Measurements from ENCODE around the gene BAIAP2L1.
A peak's percentile ranks its signal among the peaks of the same experiment; 100 is the strongest.

Gene BAIAP2L1

GRCh38 chr7:98358706-98359105, 42.2 kb downstream of the BAIAP2L1 start:
- no peak for DNase-seq (ENCODE audit: low read depth, low spot score)

GRCh38 chr7:98357751-98358161, 43.1 kb downstream of the BAIAP2L1 start:
- DNase-seq (ENCODE audit: low read depth, low spot score): no peak

- DNase-seq (ENCODE audit: low read depth, low spot score): no peak
Observed at GRCh38 chr7:98355250-98355538, 45.7 kb downstream of the BAIAP2L1 start.

GRCh38 chr7:98354511-98355249, 46.2 kb downstream of the BAIAP2L1 start:
- DNase-seq (ENCODE audit: low read depth, low spot score): peak; percentile 90

- peak; percentile 61 for DNase-seq (ENCODE audit: low read depth, low spot score)
Observed at GRCh38 chr7:98354052-98354451, 46.8 kb downstream of the BAIAP2L1 start.

GRCh38 chr7:98352621-98353020, 48.3 kb downstream of the BAIAP2L1 start:
- no peak for DNase-seq (ENCODE audit: low read depth, low spot score)

- no peak for DNase-seq (ENCODE audit: low read depth, low spot score)
Observed at GRCh38 chr7:98351136-98351535, 49.8 kb downstream of the BAIAP2L1 start.

GRCh38 chr7:98348726-98349474, 52.0 kb downstream of the BAIAP2L1 start:
- no peak for DNase-seq (ENCODE audit: low read depth, low spot score)

- DNase-seq (ENCODE audit: low read depth, low spot score): no peak
Observed at GRCh38 chr7:98346515-98347069, 54.3 kb downstream of the BAIAP2L1 start.

GRCh38 chr7:98341106-98341505, 59.8 kb downstream of the BAIAP2L1 start:
- DNase-seq (ENCODE audit: low read depth, low spot score): no peak

GRCh38 chr7:98339043-98339442, 61.8 kb downstream of the BAIAP2L1 start:
- no peak for DNase-seq (ENCODE audit: low read depth, low spot score)

- DNase-seq (ENCODE audit: low read depth, low spot score): no peak
Observed at GRCh38 chr7:98338441-98338840, 62.4 kb downstream of the BAIAP2L1 start.

GRCh38 chr7:98335411-98335977, 65.4 kb downstream of the BAIAP2L1 start:
- no peak for DNase-seq (ENCODE audit: low read depth, low spot score)

- no peak for DNase-seq (ENCODE audit: low read depth, low spot score)
Observed at GRCh38 chr7:98334081-98334480, 66.8 kb downstream of the BAIAP2L1 start.

GRCh38 chr7:98330926-98331529, 69.9 kb downstream of the BAIAP2L1 start:
- DNase-seq (ENCODE audit: low read depth, low spot score): no peak

- DNase-seq (ENCODE audit: low read depth, low spot score): peak; percentile 75
Observed at GRCh38 chr7:98329791-98330373, 71.0 kb downstream of the BAIAP2L1 start.

GRCh38 chr7:98329100-98329790, 71.6 kb downstream of the BAIAP2L1 start:
- DNase-seq (ENCODE audit: low read depth, low spot score): no peak

- no peak for DNase-seq (ENCODE audit: low read depth, low spot score)
Observed at GRCh38 chr7:98324782-98325181, 76.1 kb downstream of the BAIAP2L1 start.

- peak; percentile 79 for DNase-seq (ENCODE audit: low read depth, low spot score)
Observed at GRCh38 chr7:98323597-98324322, 77.1 kb downstream of the BAIAP2L1 start.

Measured in ELF-1 (cell line).